NB4 (cell line): Measurements from ENCODE around the gene RDH8.

Experiments used
- CTCF ChIP-seq: IDR thresholded peaks from one replicate; pipeline ENCODE4 v1.5.1; 2012; ENCODE audit warnings: low read depth, low read length
- MAX ChIP-seq: IDR thresholded peaks from 2 replicates; pipeline ENCODE4 v1.6.1; 2011; ENCODE audit warnings: low read depth, low read length
- MYC ChIP-seq: IDR thresholded peaks from 2 replicates; pipeline ENCODE4 v1.6.1; 2011; ENCODE audit warnings: low read depth, low read length
- POLR2A ChIP-seq: IDR thresholded peaks from 2 replicates; pipeline ENCODE4 v1.6.1; 2011; ENCODE audit warnings: mild to moderate bottlenecking; ENCODE audit not compliant: insufficient read length; ENCODE audit errors: extremely low read depth

DNA sequence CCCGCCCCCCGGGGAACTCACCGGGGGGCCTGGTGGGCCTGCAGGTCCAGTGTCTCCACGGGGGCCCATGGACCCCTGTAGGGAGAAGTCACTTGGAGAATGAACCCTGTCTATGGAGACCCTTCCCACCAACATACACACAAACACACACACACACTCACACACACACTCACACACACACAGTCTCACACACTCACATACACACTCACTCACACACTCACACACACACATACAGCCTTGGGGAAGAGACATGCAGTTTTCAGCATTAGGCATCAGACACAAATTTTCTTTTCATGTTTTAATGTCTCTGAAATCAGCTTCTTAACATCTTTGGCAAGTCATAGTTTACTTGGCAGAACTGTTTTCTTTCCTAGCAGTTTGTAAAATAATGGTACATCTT is 46.0 kb upstream of the RDH8 start:
- TF ChIP-seq CTCF (no peak), POLR2A (no peak), MAX (no peak), MYC (no peak)
